HG03432 (cell line): ENCODE measurements around the gene CHRNB2.
A peak's percentile ranks its signal among the peaks of the same experiment; 100 is the strongest.

ENCODE experiments used
- ATAC-seq: cut with Tn5 transposase; IDR thresholded peaks from one replicate; pipeline ENCODE4 v1.9.1; 2021; ENCODE audit warnings: mild to moderate bottlenecking, moderate library complexity; ENCODE audit not compliant: unreplicated experiment

CHRNB2 gene

DNA sequence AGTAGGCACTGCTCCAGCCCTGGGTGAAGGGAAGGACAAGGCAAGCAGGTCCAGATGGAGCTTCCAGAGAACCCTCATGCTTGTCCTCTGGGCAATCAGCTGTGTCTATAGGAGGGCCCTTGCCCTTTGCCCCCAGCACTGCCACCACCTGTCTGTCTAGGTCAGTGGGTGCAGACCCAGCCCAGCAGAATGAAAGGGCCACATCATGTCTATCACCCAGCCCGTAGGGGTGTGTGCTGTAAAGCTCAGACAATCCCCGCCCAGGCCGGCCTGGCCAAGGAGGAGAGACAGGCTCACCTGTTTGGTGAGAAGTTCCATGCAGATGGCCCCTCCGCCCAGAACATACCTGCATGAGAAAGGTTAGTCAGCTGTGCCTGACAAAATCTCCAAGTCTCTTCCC lies 16.1 kb upstream of the CHRNB2 start:
- ATAC-seq, result no peak

GRCh38 chr1:154552036-154552435 lies 15.5 kb upstream of the CHRNB2 start:
- no peak for ATAC-seq

GRCh38 chr1:154553056-154554030 lies 14.2 kb upstream of the CHRNB2 start:
- ATAC-seq, result no peak

DNA sequence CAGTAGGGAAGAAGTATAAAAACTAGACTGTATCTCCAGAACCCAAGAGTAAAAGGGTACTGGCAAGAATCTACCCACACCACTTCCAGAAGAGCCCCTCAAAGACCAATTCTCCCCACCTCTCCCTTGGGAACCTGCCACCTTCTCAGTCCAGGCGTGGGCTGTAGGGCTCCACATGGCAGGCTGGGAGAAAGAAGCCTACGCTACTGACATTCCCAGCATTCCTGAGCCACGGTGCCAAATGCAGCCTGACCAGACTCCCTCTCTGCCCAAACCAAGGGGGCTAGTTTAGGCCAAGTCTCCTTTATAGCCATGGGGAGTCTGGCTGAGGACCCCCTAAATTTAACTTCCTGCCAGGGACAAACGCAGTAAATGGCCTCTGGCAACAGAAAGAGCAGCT lies 11.2 kb upstream of the CHRNB2 start:
- no peak for ATAC-seq

GRCh38 chr1:154557248-154557938 lies 10.2 kb upstream of the CHRNB2 start:
- ATAC-seq, result no peak

GRCh38 chr1:154557939-154558719 lies 9.4 kb upstream of the CHRNB2 start, which contains the start of gene UBE2Q1:
Gene UBE2Q1, minus strand, starts transcription at chr1:154558662. Its CDS starts 109 bp downstream, at chr1:154558553.
- ATAC-seq, result peak; percentile 20

GRCh38 chr1:154558720-154559465 lies 8.7 kb upstream of the CHRNB2 start:
- peak; percentile 90 for ATAC-seq

DNA sequence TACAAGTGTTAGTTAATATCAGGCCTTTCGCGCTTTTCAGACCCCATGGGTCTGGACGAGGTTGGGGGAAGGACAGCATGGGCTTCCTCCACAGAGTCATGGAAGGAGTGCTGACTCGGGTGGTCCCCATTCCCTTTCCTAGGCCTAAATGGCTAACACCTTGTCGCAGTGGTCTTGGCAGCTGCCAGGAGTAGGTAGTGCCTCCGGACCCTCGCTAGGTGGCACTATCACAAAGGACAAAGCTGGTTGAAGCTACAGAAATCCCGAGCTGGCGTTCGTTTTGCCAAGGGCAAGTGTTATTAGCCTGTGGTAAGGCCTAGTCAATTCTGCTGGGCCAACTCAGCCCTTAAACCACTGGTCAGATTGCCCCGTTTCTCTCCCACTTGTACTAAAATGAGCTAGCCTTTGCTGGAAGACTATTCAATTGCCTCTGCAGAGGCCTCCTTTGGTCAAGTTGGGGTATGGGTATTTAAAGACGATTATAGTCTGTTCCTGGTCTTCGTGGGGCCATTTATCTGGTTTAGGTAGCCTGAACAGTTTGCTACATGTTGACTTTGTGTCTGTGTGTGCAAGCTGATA lies 8.0 kb upstream of the CHRNB2 start:
- peak; percentile 39 for ATAC-seq

- ATAC-seq, result no peak
Observed at GRCh38 chr1:154565876-154566275, 1.7 kb upstream of the CHRNB2 start.

DNA sequence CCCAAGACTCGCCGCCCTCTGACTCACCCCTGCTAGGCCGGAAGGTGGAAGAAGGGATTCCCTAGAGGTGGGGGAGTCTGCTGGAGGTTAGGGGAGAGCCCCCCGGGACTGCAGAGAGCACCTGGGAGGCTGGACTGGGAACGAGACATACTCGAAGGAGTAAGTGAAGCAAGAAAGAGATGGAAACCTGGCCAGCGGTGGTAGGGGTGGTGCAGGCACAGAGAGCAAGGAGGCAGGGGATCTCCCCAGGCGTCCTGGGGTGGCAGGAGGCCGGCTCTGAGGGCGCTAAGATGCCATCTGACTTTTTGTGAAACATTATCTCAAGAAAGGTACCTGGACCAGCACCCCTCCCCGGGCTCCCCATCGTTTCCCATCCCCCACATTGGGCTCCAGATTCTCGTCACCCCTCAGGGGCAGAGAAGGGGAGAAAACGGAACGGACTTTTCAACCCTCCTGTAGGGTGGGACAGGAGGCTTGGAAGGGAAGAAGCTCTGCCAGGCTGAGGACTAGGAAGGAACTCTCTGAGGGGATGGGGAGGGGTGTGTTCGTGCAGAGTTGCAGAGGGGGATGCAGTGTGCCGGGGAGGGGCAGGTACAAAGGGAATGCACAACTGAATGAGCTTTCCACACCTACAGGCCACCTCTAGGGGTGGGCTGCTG lies 708 bp downstream of the CHRNB2 start:
- no peak for ATAC-seq

DNA sequence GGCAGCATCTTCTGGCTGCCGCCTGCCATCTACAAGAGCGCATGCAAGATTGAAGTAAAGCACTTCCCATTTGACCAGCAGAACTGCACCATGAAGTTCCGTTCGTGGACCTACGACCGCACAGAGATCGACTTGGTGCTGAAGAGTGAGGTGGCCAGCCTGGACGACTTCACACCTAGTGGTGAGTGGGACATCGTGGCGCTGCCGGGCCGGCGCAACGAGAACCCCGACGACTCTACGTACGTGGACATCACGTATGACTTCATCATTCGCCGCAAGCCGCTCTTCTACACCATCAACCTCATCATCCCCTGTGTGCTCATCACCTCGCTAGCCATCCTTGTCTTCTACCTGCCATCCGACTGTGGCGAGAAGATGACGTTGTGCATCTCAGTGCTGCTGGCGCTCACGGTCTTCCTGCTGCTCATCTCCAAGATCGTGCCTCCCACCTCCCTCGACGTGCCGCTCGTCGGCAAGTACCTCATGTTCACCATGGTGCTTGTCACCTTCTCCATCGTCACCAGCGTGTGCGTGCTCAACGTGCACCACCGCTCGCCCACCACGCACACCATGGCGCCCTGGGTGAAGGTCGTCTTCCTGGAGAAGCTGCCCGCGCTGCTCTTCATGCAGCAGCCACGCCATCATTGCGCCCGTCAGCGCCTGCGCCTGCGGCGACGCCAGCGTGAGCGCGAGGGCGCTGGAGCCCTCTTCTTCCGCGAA lies 3.8 kb downstream of the CHRNB2 start:
- ATAC-seq, result no peak

GRCh38 chr1:154571964-154572288 lies 4.3 kb downstream of the CHRNB2 start:
- no peak for ATAC-seq

GRCh38 chr1:154572468-154573167 lies 5.0 kb downstream of the CHRNB2 start:
- ATAC-seq, result no peak

- ATAC-seq, result no peak
Observed at GRCh38 chr1:154573168-154573510, 5.6 kb downstream of the CHRNB2 start.

GRCh38 chr1:154574716-154575115 lies 7.1 kb downstream of the CHRNB2 start:
- no peak for ATAC-seq

DNA sequence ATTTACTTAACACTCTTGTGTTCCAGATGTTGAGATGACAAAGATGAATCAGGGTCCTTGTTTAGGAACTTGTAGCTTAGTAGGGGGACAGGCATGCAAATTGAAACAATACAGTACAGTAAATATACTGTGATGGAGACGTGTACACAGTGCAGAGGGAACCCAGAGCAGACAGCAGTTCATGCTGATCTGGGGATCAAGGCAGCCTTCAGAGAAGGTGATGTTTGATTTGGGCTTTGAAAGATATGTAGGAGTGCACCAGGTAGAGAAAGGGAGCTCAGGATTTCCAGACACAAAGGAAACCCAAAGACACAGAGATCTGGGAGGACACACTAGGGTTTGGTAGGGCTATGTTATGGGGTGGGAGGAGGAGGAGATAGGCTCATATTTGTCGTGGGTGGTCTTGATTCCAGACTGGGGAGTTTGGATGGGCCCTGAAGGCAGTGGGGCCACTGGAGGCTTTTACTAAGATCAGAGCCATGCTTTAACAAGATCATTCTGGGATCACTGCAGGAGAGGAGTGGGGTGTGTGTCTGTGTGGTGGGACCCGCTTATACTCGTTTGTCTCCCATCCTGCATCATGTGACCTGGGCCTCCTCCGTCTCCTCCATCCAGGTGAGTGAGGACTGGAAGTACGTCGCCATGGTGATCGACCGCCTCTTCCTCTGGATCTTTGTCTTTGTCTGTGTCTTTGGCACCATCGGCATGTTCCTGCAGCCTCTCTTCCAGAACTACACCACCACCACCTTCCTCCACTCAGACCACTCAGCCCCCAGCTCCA lies 7.8 kb downstream of the CHRNB2 start:
- no peak for ATAC-seq

DNA sequence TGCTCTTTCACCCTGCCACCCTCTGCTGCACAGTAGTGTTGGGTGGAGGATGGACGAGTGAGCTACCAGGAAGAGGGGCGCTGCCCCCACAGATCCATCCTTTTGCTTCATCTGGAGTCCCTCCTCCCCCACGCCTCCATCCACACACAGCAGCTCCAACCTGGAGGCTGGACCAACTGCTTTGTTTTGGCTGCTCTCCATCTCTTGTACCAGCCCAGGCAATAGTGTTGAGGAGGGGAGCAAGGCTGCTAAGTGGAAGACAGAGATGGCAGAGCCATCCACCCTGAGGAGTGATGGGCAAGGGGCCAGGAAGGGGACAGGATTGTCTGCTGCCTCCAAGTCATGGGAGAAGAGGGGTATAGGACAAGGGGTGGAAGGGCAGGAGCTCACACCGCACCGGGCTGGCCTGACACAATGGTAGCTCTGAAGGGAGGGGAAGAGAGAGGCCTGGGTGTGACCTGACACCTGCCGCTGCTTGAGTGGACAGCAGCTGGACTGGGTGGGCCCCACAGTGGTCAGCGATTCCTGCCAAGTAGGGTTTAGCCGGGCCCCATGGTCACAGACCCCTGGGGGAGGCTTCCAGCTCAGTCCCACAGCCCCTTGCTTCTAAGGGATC lies 8.5 kb downstream of the CHRNB2 start:
- ATAC-seq, result no peak
